GM20000 (cell line): ENCODE data around the gene EPYC.

ENCODE experiments used
- DNase-seq: peaks from one replicate; pipeline ENCODE4 v3.0.0; 2012; ENCODE audit warnings: low spot score
- CTCF ChIP-seq: IDR thresholded peaks from 2 replicates; pipeline ENCODE4 v1.5.1; 2012; ENCODE audit warnings: mild to moderate bottlenecking, control low read depth; ENCODE audit errors: extremely low read depth, missing control alignments

EPYC gene

GRCh38 chr12:90958347-90958746 lies 46.4 kb downstream of the EPYC start:
- TF ChIP-seq CTCF: no peak
- no peak for DNase-seq

- TF ChIP-seq CTCF: no peak
- no peak for DNase-seq
Measured at GRCh38 chr12:90954921-90955320, 49.9 kb downstream of the EPYC start, which contains the start of gene CCER1. TSS of gene CCER1 (minus strand) at chr12:90955176. CDS start at chr12:90954742, 434 bp downstream.

GRCh38 chr12:90954428-90954827 lies 50.3 kb downstream of the EPYC start:
- no peak for DNase-seq
- TF ChIP-seq CTCF: no peak

- peak; percentile 23 for TF ChIP-seq CTCF
- DNase-seq: peak; percentile 24
Measured at GRCh38 chr12:90953956-90954421, 50.8 kb downstream of the EPYC start.

GRCh38 chr12:90951432-90952105 lies 53.2 kb downstream of the EPYC start:
- no peak for TF ChIP-seq CTCF
- no peak for DNase-seq

- DNase-seq: no peak
- TF ChIP-seq CTCF: no peak
Measured at GRCh38 chr12:90947869-90948268, 56.9 kb downstream of the EPYC start.

- peak; percentile 54 for TF ChIP-seq CTCF
- peak; percentile 31 for DNase-seq
Measured at GRCh38 chr12:90945070-90945649, 59.6 kb downstream of the EPYC start.
